22Rv1 (cell line): ENCODE results near the gene ZNF133.
A peak's percentile ranks its signal among the peaks of the same experiment; 100 is the strongest.
"Not testable (repeated sequence)": the region's sequence is repeated elsewhere in the genome, so short reads cannot be mapped to it uniquely, and the experiment has no call there.

ENCODE experiments used
- H3K27ac ChIP-seq: fragments of 450-650 bp; 2 replicates; pipeline ENCODE4 v1.5.1; 2017
- ZFX ChIP-seq: fragments of 450-650 bp; IDR thresholded peaks from 2 replicates; pipeline ENCODE4 v1.6.1; 2017; ENCODE audit warnings: antibody characterized with exemption, borderline replicate concordance
- TF ChIP-seq, protein P1 (sequence below): fragments of 450-650 bp; IDR thresholded peaks from 2 replicates; pipeline ENCODE4 v1.5.1; 2017; ENCODE audit warnings: mild to moderate bottlenecking

Gene ZNF133

DNA sequence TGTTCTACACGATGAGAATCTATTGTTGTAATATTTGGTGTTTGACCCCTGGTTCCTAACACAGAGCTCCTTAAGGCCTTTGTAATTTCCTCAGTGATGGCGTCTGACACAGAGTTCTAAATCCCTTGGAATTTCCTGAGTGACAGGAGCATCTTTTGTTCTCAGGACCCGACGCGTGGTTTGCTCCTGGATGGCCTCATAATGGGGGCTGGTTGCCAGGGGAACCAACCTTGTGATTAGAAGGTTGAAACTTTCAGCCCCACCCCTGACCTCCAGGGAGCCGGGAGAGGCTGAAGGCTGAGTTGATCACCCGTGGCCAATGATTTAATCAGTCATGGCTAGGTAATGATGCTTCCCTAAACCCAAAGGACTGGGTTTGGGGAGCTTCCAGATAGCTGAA lies 20.5 kb upstream of the ZNF133 start:
- no peak overlapping the region for H3K27ac ChIP-seq
- TF ChIP-seq, protein P1, sequence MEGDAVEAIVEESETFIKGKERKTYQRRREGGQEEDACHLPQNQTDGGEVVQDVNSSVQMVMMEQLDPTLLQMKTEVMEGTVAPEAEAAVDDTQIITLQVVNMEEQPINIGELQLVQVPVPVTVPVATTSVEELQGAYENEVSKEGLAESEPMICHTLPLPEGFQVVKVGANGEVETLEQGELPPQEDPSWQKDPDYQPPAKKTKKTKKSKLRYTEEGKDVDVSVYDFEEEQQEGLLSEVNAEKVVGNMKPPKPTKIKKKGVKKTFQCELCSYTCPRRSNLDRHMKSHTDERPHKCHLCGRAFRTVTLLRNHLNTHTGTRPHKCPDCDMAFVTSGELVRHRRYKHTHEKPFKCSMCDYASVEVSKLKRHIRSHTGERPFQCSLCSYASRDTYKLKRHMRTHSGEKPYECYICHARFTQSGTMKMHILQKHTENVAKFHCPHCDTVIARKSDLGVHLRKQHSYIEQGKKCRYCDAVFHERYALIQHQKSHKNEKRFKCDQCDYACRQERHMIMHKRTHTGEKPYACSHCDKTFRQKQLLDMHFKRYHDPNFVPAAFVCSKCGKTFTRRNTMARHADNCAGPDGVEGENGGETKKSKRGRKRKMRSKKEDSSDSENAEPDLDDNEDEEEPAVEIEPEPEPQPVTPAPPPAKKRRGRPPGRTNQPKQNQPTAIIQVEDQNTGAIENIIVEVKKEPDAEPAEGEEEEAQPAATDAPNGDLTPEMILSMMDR: no peak
- no peak for TF ChIP-seq ZFX

GRCh38 chr20:18271160-18271559 lies 17.2 kb upstream of the ZNF133 start:
- no peak overlapping the region for H3K27ac ChIP-seq
- TF ChIP-seq, protein P1: no peak
- no peak for TF ChIP-seq ZFX

GRCh38 chr20:18272451-18272850 lies 15.9 kb upstream of the ZNF133 start:
- no peak overlapping the region for H3K27ac ChIP-seq
- TF ChIP-seq ZFX: no peak
- TF ChIP-seq, protein P1: no peak

DNA sequence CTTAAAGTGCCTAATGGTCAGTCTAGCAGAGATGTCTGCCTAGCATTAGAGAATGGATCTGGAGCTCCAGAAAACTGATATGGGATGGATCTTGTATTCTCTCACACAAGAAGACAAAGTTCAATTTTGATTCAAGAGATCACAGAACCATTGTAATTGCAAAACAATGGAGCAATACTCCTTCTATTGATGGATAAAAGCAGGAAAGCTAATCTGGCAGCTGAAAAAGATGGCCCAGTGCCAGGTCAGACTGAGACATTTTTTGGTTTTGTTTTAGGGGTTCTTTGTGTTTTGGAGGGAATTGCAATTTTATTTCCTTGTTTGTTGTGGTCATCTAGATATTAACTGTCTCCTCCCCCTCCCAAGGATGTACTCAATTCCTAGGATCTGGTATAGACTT lies 14.6 kb upstream of the ZNF133 start:
- TF ChIP-seq ZFX: no peak
- TF ChIP-seq, protein P1: no peak
- H3K27ac ChIP-seq: no peak overlapping the region

DNA sequence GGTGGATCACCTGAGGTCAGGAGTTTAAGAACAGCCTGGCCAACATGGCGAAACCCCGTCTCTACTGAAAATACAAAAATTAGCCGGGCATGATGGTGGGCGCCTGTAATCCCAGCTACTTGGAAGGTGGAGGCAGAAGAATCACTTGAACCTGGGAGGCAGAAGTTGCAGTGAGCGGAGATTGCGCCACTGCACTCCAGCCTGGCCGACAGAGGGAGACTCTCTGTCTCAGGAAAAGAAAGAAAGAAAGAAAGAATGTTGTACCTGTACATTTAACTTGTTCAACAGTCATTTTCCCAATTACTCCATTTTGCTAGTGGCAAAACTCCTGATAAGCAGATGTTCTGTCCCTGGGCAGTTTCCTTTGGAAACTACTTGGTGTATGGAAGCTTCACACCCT lies 12.4 kb upstream of the ZNF133 start:
- not testable (repeated sequence) for H3K27ac ChIP-seq

DNA sequence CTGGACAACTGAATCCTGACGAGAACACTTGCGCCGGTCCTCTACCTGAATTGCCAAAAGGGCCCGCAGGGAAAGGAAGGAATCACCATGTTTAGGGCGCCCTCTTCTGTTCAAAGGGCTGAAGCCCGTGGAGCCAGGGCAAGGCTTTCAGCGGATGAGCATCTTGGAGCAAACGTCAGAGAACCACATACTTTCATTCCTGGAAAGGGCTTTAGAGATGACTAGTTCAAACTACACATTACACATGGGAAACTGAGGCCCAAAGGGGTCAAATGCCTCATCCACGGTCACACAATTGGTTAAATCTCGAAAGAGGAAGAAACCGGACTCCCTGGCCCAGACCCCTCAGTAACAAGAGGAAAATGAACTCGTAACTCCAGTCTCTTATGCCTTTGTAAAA lies 11.5 kb upstream of the ZNF133 start:
- TF ChIP-seq, protein P1: peak; percentile 89
- no peak for TF ChIP-seq ZFX
- H3K27ac ChIP-seq: no peak overlapping the region

- TF ChIP-seq, protein P1: no peak
- no peak for TF ChIP-seq ZFX
- no peak overlapping the region for H3K27ac ChIP-seq
Measured at GRCh38 chr20:18279242-18279641, 9.1 kb upstream of the ZNF133 start.

GRCh38 chr20:18284805-18285533 lies 3.4 kb upstream of the ZNF133 start:
- no peak overlapping the region for H3K27ac ChIP-seq
- TF ChIP-seq, protein P1: no peak
- no peak for TF ChIP-seq ZFX
